H7 (cell line): Measurements from ENCODE around the gene TRPC4AP. TPM values are rescaled to one million over a fixed set of nuclear protein-coding genes. Genes with fewer than 3 reads are reported as not detected.

Source experiments
- DNase-seq: peaks from one replicate; pipeline ENCODE4 v3.0.0; 2012
- H3K27me3 ChIP-seq: 2 replicates; pipeline ENCODE4 v1.6.0; 2011; ENCODE audit warnings: mild to moderate bottlenecking, low read length; ENCODE audit not compliant: control insufficient read depth, insufficient read depth
- H3K36me3 ChIP-seq: replicated peaks from 2 replicates; pipeline ENCODE4 v1.5.1; 2011; ENCODE audit warnings: low read length; ENCODE audit not compliant: control insufficient read depth, insufficient read depth
- H3K4me3 ChIP-seq: 2 replicates; pipeline ENCODE4 v1.5.1; 2011; ENCODE audit warnings: low read depth, mild to moderate bottlenecking, control low read depth, low read length, moderate library complexity; ENCODE audit not compliant: insufficient read depth
- total RNA-seq: library from RNA; depleted of rRNA; stranded (reverse); fragments of >200 nt; shearing (Covaris generic); gene quantifications from 2 replicates; pipeline ENCODE4 v1.2.3, GENCODE V29; 2014; rRNA removed

The TRPC4AP gene
- total RNA-seq, 1 experiment from 2014 or later, result 63.8 TPM

DNA sequence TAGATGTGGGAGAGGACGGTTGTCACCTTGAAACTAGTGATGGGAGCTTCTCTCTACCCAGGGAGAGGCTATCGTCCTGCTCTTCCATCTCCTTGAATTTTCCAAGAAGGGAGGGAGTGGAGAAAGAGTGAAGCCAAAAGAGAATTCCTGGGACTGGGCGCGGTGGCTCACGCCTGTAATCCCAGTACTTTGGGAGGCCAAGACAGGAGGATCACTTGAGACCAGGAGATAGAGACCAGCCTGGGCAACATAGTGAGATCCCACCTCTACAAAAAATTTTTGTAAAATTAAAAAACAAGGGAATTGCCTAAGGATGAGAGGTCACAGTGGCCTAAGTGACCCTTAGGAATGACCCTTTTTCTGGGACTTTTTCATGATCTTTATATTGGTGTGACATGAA, 128.1 kb downstream of the TRPC4AP start:
- no peak for DNase-seq
- Histone ChIP-seq H3K36me3 (no peaks in the 10 kb centered on the region), H3K27me3 (no peaks in the 10 kb centered on the region), H3K4me3 (no peak overlapping the region)

DNA sequence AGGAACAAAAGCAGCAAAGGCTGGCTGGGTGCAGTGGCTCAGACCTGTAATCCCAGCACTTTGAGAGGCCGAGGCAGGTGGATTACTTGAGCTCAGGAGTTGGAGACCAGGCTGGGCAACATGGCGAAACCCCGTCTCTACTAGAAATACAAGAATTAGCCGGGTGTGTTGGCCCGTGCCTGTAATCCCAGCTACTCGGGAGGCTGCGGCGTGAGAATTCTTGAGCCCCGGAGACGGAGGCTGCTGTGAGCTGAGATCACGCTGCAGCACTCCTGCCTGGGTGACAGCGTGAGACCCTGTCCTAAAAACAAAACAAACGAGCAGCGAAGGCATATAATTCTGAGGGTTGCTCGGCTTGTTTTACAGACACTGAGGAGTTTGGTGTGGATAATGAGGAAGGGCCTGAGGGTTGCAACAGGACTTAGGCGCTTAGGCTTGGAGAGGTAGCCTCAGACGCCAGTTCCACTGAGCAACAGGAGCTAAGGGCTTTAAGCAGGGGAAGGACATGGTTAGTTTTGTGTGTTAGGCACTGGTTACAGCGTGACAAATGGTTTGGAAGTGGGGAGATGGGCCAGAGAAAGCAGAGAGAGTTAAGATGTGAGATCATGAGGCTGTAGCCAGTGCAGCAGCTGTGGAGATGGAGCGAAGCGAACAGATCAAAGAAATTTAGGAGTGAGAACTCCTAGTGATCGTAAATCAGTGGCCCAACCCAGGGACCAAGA, 135.7 kb downstream of the TRPC4AP start:
- Histone ChIP-seq H3K4me3 (no peak overlapping the region), H3K36me3 (no peaks in the 10 kb centered on the region), H3K27me3 (no peaks in the 10 kb centered on the region)
- no peak for DNase-seq

DNA sequence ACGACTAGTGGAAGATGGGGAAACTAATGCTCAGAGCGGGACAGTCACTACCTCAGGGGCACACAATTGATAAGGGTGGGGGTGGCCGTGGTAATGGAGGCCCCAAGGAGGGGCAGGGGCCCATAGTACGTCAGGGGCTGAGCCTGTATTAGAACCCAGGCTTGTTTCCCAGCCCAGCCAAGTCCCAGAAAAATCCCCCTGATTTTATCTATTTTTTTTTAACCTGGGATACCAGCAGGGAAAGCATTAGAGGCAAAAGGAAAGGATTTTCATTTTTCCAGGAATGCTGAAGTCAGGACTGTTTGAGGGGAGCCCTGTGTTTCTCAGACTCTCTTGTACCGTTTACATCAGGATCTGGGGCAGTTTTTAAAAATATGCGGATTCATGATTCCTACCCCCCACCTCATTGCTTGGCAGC, 136.6 kb downstream of the TRPC4AP start:
- H3K36me3 ChIP-seq, result no peaks in the 10 kb centered on the region
- H3K27me3 ChIP-seq, result no peaks in the 10 kb centered on the region
- peak overlapping the region; percentile 77 for H3K4me3 ChIP-seq
- DNase-seq, result no peak

DNA sequence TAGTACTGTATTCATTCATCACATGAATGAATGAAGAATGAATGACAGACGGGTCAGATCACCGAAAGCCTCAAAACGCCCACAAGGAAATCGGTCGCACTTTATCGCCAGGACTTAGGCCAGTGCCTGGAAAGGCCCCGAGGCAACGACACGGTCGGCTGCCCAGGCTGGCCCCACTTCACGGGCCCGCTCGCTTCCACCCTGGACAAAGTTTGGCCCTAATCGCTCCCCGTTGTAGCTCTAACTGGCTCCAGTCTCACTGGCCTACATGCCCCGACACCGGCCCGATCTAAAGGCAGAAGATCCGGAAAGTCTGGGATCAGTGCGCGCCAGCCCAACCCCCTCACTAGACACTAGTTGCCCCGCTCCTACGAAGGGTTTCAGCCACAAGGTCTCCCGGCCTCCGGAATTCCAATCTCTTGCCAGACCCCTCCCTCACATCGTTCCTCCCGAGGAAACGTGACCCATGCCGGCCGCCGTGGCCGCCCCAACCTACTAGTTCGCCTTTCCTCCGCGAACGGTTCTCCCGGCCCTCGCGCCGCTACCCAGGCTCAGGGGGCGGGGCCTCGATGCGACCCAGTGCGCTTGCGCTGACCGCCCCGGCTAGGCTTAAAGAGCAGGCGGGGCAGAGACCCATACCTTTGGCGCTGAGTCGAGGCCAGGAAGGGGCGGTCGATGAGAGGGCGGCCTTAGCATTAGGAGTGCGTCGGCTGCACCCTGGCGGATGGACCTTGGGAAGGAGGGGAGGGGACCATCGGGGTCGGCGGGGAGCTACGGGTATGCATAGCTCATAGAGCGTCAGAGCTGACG, 137.2 kb downstream of the TRPC4AP start, which contains the start of the genes GSS and MYH7B:
Gene GSS (minus strand): TSS at position 576 of the 810 bp plus-strand sequence. CDS start 3,954 bp downstream, outside the sequence.
Gene MYH7B (plus strand): TSS at position 638 of the 810 bp plus-strand sequence. CDS start 22,138 bp downstream, outside the sequence.
- DNase-seq, result peak; percentile 98
- Histone ChIP-seq H3K4me3 (peak within 1 kb of the TSS; percentile 77), H3K36me3 (no peaks in the 10 kb centered on the region), H3K27me3 (no peaks in the 10 kb centered on the region)

DNA sequence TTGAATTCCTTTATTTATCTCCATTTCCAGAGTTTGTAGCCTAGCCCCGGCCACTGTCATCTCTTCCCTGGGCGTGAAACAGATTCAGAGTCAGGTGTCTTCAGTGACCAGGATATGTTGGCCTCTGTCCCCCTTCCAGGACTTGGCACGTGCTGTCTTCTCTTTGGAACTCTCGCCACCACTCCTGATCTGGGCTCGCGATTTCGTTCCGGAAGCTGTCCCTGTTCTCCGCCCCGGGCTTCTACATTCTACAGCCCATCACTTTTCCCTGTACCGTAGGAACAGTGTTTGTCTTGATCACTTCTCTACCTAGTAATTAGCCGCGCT, 137.7 kb downstream of the TRPC4AP start:
- peak overlapping the region; percentile 77 for H3K4me3 ChIP-seq
- H3K27me3 ChIP-seq, result no peaks in the 10 kb centered on the region
- H3K36me3 ChIP-seq, result peaks cover 2% of the 10 kb centered on the region; the same call in 1 of the 2 replicates
- DNase-seq, result peak; percentile 48

DNA sequence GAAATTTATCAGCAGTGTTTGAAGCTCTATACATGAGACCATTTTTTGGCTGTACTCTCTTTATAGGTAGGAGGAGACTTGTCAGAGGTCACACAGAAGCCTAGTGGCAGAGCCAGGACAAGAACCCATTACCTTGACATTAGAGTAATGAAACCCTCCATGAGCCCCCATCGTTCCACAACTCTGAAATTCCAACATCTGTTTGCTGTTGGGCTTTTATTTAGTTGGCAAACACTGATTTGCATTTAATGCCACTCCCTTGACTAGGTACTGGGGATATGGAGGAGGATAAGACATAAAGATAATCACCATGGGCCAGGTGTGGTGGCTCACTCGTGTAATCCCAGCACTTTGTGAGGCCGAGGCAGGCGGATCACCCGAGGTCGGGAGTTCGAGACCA, 138.6 kb downstream of the TRPC4AP start:
- Histone ChIP-seq H3K27me3 (no peaks in the 10 kb centered on the region), H3K36me3 (peaks cover 2% of the 10 kb centered on the region; the same call in 1 of the 2 replicates), H3K4me3 (no peak overlapping the region)
- DNase-seq, result no peak

DNA sequence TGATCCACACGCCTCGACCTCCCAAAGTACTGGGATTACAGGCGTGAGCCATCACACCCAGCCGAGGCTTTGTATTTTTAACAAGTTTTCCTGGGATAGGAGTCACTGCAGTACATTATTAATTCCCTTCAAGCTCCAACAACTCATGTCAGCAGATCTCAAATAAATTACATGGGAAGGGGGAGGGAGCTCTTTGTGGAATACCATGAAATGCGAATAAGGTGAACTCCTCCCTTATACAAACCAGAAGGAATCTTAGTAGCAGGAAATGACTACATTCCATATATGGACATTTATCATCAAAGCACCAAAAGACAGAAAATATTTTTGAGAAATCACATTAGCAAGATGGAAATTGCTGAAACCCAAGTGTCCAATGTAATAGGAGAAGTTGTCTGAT, 139.9 kb downstream of the TRPC4AP start:
- Histone ChIP-seq H3K4me3 (no peak overlapping the region), H3K36me3 (peaks cover 2% of the 10 kb centered on the region; the same call in 1 of the 2 replicates), H3K27me3 (no peaks in the 10 kb centered on the region)
- no peak for DNase-seq

Other genes with a start within 250 kb of the TRPC4AP start
- 3.8 and 6.1 TPM in 2 replicates for gene GGT7, start 220.0 kb downstream of the TRPC4AP start, total RNA-seq
- gene ACSS2, start 216.2 kb downstream of the TRPC4AP start, total RNA-seq, result 14.6 and 21.9 TPM in 2 replicates
- 72.2 and 75.2 TPM in 2 replicates for gene GSS, start 137.0 kb downstream of the TRPC4AP start, total RNA-seq
- gene MYH7B, start 136.9 kb downstream of the TRPC4AP start, total RNA-seq, result 0.10 and 0.18 TPM in 2 replicates
- gene EDEM2, start 54.5 kb upstream of the TRPC4AP start, total RNA-seq, result 26.8 and 36.8 TPM in 2 replicates
- 64.9 and 89.6 TPM in 2 replicates for gene PROCR, start 79.3 kb upstream of the TRPC4AP start, total RNA-seq
- gene MMP24, start 133.9 kb upstream of the TRPC4AP start, total RNA-seq, result 14.8 and 21.1 TPM in 2 replicates
- gene MMP24OS, start 185.3 kb upstream of the TRPC4AP start, total RNA-seq, result 7.4 and 16.7 TPM in 2 replicates
- 212 and 246 TPM in 2 replicates for gene EIF6, start 192.0 kb upstream of the TRPC4AP start, total RNA-seq
- gene FAM83C, start 199.6 kb upstream of the TRPC4AP start, total RNA-seq, result not detected in 2 replicates